SK-N-SH treated with all-trans-retinoic acid at 6 μM for 48 hours (cell line): ENCODE results near the gene IRF2BPL.

ENCODE experiments used
- ATAC-seq: fragments of 200-7000 bp; cut with Tn5 transposase; 3 replicates; pipeline ENCODE4 v1.9.1; 2020; ENCODE audit warnings: mild to moderate bottlenecking, moderate library complexity
- BACH2 ChIP-seq: fragments of 250-450 bp; sonication (Bioruptor Pico); IDR thresholded peaks from 2 replicates; pipeline ENCODE4 v1.9.0; 2021; ENCODE audit warnings: mild to moderate bottlenecking, borderline replicate concordance
- CREB5 ChIP-seq: fragments of 250-450 bp; sonication (Bioruptor Pico); IDR thresholded peaks from 2 replicates; pipeline ENCODE4 v1.5.1; 2020; ENCODE audit warnings: low read depth, mild to moderate bottlenecking, moderate library complexity
- CSRNP3 ChIP-seq: fragments of 250-450 bp; sonication (Bioruptor Pico); IDR thresholded peaks from 2 replicates; pipeline ENCODE4 v1.5.1; 2021; ENCODE audit warnings: mild to moderate bottlenecking, moderate library complexity
- ESRRG ChIP-seq: fragments of 250-450 bp; sonication (Bioruptor Pico); IDR thresholded peaks from 2 replicates; pipeline ENCODE4 v1.6.1; 2021; ENCODE audit warnings: mild to moderate bottlenecking
- GLIS3 ChIP-seq: fragments of 250-450 bp; sonication (Bioruptor Pico); IDR thresholded peaks from 2 replicates; pipeline ENCODE4 v1.5.0; 2020; ENCODE audit warnings: mild to moderate bottlenecking, moderate library complexity
- ISL1 ChIP-seq: fragments of 250-450 bp; sonication (Bioruptor Pico); IDR thresholded peaks from 2 replicates; pipeline ENCODE4 v2.1.2; 2022; ENCODE audit warnings: mild to moderate bottlenecking, moderate library complexity
- OSR1 ChIP-seq: fragments of 250-450 bp; sonication (Bioruptor Pico); IDR thresholded peaks from 2 replicates; pipeline ENCODE4 v1.8.0; 2022; ENCODE audit warnings: moderate library complexity, mild to moderate bottlenecking, inconsistent platforms
- PATZ1 ChIP-seq: fragments of 250-450 bp; sonication (Bioruptor Pico); IDR thresholded peaks from 2 replicates; pipeline ENCODE4 v1.8.0; 2020; ENCODE audit warnings: mild to moderate bottlenecking, moderate library complexity, borderline replicate concordance
- POU6F1 ChIP-seq: fragments of 250-450 bp; sonication (Bioruptor Pico); IDR thresholded peaks from 2 replicates; pipeline ENCODE4 v1.8.0; 2021; ENCODE audit warnings: low read depth, mild to moderate bottlenecking, moderate library complexity, borderline replicate concordance
- PPARA ChIP-seq: fragments of 250-450 bp; sonication (Bioruptor Pico); IDR thresholded peaks from 2 replicates; pipeline ENCODE4 v1.5.0; 2020; ENCODE audit warnings: mild to moderate bottlenecking, borderline replicate concordance
- RARB ChIP-seq: fragments of 250-450 bp; sonication (Bioruptor Pico); IDR thresholded peaks from 2 replicates; pipeline ENCODE4 v1.8.0; 2021; ENCODE audit warnings: mild to moderate bottlenecking, moderate library complexity
- SNAI2 ChIP-seq: fragments of 250-450 bp; sonication (Bioruptor Pico); IDR thresholded peaks from 2 replicates; pipeline ENCODE4 v1.5.0; 2020; ENCODE audit warnings: mild to moderate bottlenecking, moderate library complexity
- TOX ChIP-seq: fragments of 250-450 bp; sonication (Bioruptor Pico); IDR thresholded peaks from 2 replicates; pipeline ENCODE4 v1.8.0; 2021; ENCODE audit warnings: mild to moderate bottlenecking, moderate library complexity, borderline replicate concordance
- ZC3H10 ChIP-seq: fragments of 250-450 bp; sonication (Bioruptor Pico); IDR thresholded peaks from 2 replicates; pipeline ENCODE4 v1.5.1; 2021; ENCODE audit warnings: mild to moderate bottlenecking, moderate library complexity
- ZFP30 ChIP-seq: fragments of 450-650 bp; formaldehyde crosslinking; IDR thresholded peaks from 2 replicates; pipeline ENCODE4 v1.5.0; 2022; ENCODE audit warnings: mild to moderate bottlenecking, moderate library complexity
- ZNF565 ChIP-seq: fragments of 450-650 bp; formaldehyde crosslinking; conservative IDR thresholded peaks from 2 replicates; pipeline ENCODE4 v1.5.0; 2020; ENCODE audit warnings: low read depth, mild to moderate bottlenecking, moderate library complexity
- ZNF70 ChIP-seq: fragments of 450-650 bp; formaldehyde crosslinking; IDR thresholded peaks from 2 replicates; pipeline ENCODE4 v1.5.0; 2020; ENCODE audit warnings: mild to moderate bottlenecking, moderate library complexity
- ZNF8 ChIP-seq: fragments of 450-650 bp; formaldehyde crosslinking; IDR thresholded peaks from 2 replicates; pipeline ENCODE4 v1.5.0; 2020; ENCODE audit warnings: mild to moderate bottlenecking, moderate library complexity

The IRF2BPL gene

GRCh38 chr14:77040741-77041653 is 12.5 kb upstream of the IRF2BPL start:
- TF ChIP-seq ZNF70 = no peak
- TF ChIP-seq ISL1 (CRISPR knock-in tag) = no peak
- TF ChIP-seq GLIS3 (CRISPR knock-in tag) = no peak
- no peak for TF ChIP-seq ESRRG (CRISPR knock-in tag)
- no peak for TF ChIP-seq PPARA (CRISPR knock-in tag)
- TF ChIP-seq ZNF565 (CRISPR knock-in tag) = no peak
- no peak for TF ChIP-seq ZNF8 (CRISPR knock-in tag)
- TF ChIP-seq OSR1 (CRISPR knock-in tag) = no peak
- no peak for TF ChIP-seq TOX (CRISPR knock-in tag)
- TF ChIP-seq SNAI2 (CRISPR knock-in tag) = no peak
- TF ChIP-seq, all 23 proteins: peak for 0
- peak; percentile 18 for ATAC-seq

- TF ChIP-seq POU6F1 (CRISPR knock-in tag) = no peak
- no peak for TF ChIP-seq CREB5 (CRISPR knock-in tag)
- TF ChIP-seq ISL1 (CRISPR knock-in tag) = peak; percentile 73
- TF ChIP-seq BACH2 (CRISPR knock-in tag) = no peak
- no peak for TF ChIP-seq ZNF8 (CRISPR knock-in tag)
- no peak for TF ChIP-seq PPARA (CRISPR knock-in tag)
- TF ChIP-seq ZNF70 = no peak; the same call in 1 of the 2 replicates
- no peak for TF ChIP-seq ZC3H10 (CRISPR knock-in tag)
- no peak for TF ChIP-seq TOX (CRISPR knock-in tag)
- ATAC-seq = peak; percentile 78
Measured at GRCh38 chr14:77040059-77040740, 11.7 kb upstream of the IRF2BPL start.

- peak; percentile 26 for ATAC-seq
- TF ChIP-seq ISL1 (CRISPR knock-in tag) = no peak; the same call in 1 of the 2 replicates
- no peak for TF ChIP-seq OSR1 (CRISPR knock-in tag)
- no peak for TF ChIP-seq BACH2 (CRISPR knock-in tag)
- no peak for TF ChIP-seq ZNF70
- TF ChIP-seq TOX (CRISPR knock-in tag) = no peak
- TF ChIP-seq ZFP30 = no peak
Measured at GRCh38 chr14:77039285-77040058, 11.0 kb upstream of the IRF2BPL start.

- ATAC-seq = no peak
Measured at GRCh38 chr14:77037938-77038568, 9.5 kb upstream of the IRF2BPL start.

More at GRCh38 chr14:77037938-77038568, 9.5 kb upstream of the IRF2BPL start:
- no peak for TF ChIP-seq PPARA (CRISPR knock-in tag)
- TF ChIP-seq PATZ1 (CRISPR knock-in tag) = peak; percentile 32; the same call in 1 of the 2 replicates
- no peak for TF ChIP-seq CSRNP3 (CRISPR knock-in tag)
- TF ChIP-seq RARB (CRISPR knock-in tag) = no peak
- TF ChIP-seq POU6F1 (CRISPR knock-in tag) = no peak
- no peak for TF ChIP-seq BACH2 (CRISPR knock-in tag)
